NOMO-1 (cell line): Measurements from ENCODE around the gene RELCH.
A peak's percentile ranks its signal among the peaks of the same experiment; 100 is the strongest.

ENCODE experiments used
- DNase-seq, 2 experiments: peaks; one replicate each; lab custom pipeline; 2025; ENCODE audit not compliant: unreplicated experiment in 2 of 2; lab: John Stamatoyannopoulos, UW

The RELCH gene

DNA sequence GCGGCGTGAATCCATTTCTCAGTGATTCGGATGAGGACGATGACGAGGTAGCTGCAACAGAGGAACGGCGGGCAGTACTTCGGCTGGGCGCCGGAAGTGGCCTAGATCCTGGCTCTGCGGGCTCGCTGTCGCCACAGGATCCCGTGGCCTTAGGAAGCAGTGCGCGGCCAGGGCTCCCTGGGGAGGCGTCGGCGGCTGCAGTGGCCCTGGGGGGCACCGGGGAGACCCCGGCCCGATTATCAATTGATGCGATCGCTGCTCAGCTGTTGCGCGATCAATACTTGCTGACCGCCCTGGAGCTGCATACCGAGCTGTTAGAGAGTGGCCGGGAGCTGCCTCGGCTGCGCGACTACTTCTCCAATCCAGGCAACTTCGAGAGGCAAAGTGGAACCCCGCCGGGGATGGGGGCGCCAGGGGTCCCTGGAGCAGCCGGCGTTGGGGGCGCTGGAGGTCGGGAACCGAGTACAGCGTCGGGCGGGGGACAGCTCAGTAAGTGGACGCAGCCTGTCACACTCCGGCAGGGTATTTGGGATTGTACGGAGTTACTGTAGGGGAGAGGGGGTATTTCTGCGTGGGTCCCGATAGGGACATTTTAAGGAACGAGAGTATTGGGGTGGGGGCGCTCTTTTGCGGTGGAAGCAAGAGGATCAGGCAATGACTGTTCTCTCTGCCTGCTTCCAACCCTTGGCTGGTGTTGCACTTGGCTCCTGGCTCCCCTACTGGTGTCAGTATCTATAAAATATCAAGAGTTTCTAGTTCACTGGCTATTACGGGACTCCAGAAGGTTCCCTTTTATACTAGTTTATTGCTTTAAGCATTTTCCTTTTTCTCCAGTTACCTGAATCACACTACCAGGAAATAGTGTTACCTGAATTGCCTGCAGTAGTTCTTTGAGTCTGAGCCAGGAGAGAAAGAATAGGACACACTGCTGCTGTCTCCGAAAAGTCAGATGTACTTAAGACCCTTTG lies 772 bp downstream of the RELCH start:
- DNase-seq: peak; percentile 39 to 52

DNA sequence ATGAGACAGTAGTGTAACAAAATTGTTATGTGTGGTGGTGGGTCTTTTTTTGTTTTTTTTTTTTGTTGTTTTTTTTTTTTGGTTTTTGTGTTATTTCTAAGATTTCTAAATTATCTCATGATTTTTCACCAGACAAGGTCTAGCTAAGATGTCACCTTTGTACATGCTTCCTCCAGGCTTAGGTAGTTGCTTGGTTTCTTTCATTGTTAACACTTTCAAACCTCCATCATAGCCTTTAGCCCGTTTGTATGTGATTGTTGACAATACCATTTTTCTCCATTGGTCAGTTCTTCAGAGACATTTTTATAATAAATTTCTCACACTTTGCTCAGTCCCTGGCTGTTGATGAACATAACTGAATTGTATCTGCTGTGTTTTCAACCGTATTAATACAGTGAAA lies 2.2 kb downstream of the RELCH start:
- no peak for DNase-seq

DNA sequence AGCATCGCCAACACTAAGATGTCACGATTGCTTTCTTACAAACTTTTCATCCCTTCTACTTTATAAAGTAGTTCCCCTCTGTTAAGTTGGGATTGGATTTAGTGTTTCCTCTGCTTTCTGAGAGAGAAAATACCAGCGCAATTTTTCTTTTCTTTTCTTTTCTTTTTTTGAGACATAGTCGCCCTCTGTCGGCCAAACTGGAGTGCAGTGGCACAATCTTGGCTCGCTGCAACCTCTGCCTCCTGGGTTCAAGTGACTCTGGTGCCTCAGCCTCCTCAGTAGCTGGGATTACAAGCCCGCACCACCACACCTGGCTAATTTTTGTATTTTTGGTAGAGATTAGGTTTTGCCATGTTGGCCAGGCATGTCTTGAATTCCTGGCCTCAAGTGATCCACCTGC lies 9.0 kb downstream of the RELCH start:
- no peak for DNase-seq

DNA sequence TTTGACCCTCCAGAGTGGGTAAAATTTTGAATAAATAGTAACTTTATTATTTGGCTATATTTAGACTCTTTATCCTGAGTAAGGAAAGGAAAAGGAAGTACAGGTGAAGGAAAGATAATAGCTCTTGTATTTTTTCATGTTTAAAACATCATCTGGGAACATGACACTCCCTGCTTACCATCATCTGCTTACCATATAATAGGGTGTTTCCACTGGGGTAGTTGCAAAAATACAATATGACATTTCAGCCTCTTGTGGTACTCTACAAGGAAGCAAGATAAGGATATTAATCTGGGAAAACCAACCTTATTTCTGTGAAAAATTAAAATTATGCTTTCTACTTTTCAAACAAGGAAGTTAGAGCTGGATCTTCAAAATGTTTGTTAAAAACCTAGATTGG lies 9.9 kb downstream of the RELCH start:
- DNase-seq: no peak

DNA sequence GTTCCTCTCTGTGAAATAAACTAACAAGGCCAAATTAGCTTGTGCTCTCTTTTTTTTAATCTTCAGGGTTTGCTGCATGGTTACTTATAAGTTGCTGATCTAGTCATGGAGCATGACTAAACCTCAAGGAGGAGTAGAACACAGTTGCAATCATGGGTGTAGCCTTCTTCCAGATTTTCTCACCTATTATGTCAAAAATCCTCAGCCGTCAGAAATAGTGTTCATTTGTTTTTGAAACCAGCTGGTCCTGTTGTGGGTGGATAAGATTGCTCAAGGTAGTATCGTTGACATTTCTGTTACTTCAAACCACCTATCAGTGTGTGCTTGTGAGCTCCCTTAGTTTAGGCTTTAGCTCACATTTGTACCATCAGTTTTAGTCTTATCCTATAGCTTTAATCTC lies 11.2 kb downstream of the RELCH start:
- DNase-seq: no peak

DNA sequence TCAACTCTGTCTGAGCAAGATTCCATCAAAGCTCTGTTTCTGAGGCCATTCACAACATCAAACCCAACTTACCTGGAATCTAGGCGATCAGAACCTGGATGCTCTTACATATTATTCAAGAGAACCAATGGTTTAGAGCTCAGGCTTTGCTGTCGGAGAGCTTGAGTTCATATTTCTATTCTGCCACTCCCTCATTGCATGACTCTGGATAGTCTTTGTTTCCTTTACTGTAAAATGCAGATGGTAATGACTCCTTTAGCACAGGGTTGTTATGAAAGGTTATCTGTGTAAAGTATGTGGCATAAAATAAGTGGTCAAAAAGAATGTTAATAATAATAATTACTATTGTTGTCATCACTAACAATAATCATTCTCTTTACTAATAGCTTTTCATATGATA lies 12.6 kb downstream of the RELCH start:
- DNase-seq: no peak

DNA sequence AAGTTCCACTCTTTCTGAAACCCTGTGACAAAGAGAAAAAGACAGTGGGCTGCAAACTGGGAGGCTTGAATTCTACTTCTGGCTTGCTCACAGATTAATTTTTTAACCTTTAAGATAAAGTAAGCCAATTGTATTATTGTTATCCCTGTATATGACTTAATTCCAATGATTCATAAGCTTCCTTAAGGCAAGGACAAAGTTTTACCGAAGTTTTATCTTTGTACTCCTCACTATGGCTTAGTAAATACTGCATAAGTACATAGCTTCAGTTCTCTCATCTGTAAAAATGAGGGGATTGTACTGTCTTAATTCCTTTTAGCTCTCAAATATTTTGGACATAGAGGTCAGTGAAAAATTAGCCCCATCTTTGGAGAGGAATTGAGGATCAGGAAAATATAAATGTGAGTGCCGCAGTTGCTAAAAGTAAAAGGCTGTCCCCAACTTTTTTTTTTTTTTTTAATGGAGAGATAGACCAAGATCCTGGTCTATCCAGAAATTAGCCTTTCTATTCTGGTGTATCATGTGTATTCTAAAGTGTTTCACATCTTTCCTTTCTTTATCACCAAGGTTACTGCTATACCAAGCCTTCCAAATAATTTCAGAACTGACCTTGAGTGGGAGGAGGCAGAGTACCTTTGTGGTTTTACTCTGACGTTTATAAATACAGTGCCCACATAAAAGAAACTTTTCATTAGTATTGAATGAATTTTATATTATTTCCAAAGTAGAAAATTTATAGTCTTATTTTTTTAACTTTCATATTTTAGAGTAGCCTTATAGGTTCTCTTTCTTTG lies 13.3 kb downstream of the RELCH start:
- no peak for DNase-seq

DNA sequence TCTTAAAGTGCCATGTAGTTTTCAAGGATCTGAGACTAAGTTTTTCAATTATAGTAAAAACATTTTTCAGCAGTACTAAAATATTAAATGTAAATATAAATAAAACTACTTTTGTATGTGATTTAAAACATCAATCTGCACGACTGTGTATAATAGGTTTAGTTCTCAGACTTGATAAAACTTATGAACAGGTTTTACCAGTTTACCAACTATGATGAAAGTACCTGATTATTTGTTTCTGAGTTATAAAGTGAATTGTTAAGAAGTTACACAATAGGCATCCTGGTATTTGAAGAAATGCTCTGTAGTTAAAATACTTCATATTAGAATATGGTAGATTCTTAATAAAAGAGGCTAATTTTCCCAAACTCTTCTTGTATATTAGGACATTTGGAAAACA lies 14.8 kb downstream of the RELCH start:
- no peak for DNase-seq

DNA sequence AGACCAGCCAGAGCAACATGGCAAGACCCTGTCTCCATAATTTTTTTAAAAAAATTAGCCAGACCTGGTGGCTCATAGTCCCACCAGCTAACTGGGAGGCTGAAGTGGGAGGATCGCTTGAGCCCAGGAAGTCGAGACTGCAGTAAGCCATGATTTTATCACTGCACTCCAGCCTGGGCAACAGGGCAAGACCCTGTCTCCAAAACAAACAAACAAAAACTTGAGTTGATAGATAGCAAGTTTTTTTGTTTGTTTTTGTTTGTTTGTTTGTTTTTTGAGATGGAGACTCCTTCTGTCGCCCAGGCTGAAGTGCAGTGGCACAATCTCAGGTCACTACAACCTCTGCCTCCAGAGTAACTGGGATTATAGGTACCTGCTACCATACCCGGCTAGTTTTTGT lies 18.8 kb downstream of the RELCH start:
- no peak for DNase-seq

DNA sequence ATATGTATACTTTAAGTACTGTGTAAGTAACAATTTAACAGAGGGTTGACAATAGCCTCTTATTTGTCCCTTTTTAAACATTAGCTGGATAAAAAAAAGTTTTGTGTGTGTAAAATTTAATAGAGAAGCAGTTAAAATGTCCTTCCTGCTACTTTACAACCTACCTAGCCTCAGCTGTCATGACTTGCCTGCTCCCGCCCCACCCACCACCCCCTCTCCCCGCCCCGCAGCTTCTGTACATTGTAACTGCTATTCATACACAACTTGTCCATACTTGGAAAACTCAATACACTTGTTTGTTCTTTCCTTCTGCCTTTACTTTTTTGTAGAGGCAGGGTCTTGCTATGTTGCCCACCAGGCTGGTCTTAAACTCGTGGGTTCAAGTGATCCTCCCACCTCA lies 19.5 kb downstream of the RELCH start:
- no peak for DNase-seq

DNA sequence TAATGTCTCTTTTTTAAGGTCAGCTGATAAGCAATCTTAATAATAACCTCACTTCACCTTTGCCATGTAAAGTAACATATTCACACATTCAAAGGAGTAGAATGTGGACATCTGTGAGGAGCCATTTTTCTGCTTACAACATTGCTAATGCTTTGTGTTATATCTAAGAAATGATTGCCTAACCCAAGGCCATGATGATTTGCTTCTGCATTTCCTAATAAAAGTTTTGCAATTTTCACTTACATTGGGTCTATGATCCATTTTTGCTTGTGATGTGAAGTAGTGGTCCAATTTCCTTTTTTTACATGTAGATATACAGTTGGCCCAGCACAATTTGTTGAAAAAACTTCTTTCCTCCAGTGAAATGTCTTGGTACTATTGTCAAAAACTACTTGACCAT lies 22.0 kb downstream of the RELCH start:
- peak; percentile 22 to 55 for DNase-seq

DNA sequence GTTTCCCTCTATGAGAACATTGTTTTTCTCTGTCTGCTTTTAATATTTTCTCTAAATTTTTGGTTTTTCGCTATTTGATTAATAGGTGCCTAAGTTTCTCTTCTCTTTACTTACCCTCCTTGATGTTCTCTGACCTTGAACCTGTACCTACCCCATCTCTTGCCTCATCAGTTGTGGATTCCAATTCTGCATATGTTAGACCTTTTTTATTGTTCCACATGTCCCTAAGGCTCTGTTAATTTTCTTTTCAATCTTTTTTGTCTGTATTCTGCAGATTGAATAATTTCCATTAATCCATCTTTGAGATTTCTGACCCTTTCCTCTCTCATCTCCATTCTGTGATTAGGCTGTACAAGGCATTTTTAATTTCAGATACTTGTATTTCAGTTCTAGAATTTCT lies 23.1 kb downstream of the RELCH start:
- DNase-seq: no peak

DNA sequence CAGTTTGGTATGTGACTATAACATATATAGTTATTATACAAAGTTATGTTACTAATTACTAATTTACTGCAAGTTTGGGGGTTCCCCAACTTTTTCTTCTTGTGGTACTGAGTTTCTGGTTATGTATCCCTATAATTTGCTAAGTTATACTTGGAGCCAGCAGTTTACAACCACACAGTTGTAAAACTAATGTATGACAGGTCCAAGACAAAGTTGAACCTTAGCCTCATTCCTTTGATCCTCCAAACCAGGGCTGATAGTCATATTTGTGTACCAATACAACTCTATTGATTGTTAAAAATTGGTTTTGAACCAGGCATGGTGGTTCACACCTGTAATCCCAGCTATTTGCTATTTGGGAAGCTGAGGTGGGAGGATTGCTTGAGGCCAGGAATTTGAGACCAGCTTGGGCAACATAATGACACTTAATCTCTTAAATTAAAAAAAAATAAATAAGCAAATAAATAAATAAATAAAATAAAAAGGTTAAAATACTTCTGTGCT lies 24.3 kb downstream of the RELCH start:
- no peak for DNase-seq

DNA sequence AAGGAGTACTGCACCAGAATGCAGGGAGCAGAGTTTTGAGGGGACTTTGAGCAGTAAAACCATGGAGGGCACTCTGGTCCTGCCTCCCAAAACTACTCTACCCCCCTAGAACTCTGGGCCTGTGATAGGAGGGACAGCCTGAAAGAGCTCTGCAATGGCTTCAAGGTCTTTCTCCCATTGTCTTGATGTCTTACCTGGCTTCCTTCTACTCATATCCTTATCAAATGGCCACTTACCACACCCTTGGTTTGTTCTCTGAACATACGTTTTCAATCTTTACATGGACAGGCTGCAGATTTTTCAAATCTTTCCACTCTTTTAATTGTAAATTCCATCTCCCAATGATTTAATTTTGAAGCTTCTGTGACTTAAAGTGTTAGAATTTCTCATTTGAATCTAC lies 27.7 kb downstream of the RELCH start:
- DNase-seq: no peak

DNA sequence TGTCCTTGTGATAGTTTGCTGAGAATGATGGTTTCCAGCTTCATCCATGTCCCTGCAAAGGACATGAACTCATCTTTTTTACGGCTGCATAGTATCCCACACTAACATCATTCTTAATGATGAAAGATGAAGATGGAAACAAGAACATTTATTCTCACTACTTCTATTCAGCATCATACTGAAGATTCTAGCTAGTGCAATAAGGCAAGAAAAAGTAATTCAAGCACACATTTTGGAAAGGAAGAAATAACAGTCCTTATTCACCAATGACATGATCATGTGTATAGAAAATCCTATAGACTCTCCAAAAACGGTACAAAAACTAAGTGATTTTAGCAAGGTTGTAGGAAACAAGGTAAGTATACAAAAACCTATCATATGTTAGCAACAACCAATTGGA lies 37.2 kb downstream of the RELCH start:
- no peak for DNase-seq

DNA sequence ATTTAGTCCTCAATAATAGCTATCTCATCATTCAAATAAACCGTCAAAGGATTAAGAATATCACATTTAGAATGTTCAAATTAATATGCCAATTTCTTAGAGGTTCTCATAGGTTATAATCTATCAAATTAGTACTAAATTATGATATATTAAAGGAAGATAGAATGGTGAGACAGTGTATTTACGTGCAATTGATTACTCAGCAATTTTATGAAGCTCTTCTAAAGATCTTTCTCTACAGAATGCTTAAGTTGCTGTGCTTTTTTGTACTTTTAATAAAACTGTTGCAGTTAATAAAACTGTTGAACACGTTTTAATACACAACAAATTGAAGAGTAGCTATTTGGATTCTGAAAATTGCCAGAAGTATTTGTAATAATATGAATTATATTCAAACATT lies 39.0 kb downstream of the RELCH start:
- DNase-seq: no peak

DNA sequence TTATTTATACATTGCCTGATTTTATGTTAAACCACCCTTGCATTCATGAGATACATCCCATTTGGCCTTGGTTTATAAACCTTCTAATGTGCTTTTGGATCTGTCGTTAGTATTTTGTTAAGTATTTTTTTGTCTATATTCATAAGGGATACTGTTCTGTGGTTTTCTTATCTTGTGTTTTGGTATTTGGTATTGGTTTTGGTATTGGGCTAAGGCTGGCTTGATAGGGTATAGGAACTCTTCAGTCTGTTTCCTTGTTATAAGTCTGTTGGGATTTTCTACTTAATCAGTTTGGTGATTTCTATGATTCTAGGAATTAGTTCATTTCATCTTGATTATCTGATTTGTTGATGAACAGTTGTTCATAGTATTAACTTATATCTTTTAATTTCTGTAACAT lies 49.2 kb downstream of the RELCH start:
- no peak for DNase-seq

DNA sequence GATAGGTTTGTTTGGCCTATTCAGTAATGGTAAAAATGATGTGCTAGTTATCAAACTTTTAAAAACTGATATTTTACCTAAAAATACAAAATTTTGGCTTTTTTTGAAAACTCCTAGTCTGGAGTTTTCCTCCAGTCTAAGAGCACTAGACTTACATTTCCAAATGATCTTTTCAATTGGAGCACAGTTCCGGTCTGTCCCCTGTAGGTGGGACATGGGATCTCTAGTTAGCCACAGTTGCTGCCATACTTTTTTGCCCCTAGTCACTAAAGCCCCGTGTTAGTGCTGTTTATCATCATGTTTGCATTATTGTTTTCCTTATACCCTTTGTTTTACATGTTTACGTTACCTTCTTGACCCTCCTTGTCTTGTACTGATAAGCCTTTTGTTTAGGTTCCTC lies 52.4 kb downstream of the RELCH start:
- no peak for DNase-seq

DNA sequence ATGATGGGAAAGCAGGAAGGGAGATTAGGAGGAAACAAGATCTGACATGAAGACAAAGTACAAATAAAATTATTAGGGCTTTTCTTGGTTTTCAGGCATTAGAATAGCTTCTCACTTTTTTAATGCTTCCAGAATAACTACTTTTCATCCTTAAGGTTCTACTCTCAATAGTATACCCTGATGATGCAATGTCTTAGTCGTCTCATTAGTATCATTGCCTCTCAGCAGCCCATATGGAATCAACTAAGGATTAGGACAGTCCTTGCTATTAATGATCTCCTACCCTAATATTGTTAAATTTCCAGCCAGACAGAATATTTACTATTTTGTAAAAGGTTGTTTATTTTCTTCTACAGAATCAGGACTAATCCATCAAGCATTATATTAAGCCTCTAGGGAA lies 55.9 kb downstream of the RELCH start:
- DNase-seq: no peak

DNA sequence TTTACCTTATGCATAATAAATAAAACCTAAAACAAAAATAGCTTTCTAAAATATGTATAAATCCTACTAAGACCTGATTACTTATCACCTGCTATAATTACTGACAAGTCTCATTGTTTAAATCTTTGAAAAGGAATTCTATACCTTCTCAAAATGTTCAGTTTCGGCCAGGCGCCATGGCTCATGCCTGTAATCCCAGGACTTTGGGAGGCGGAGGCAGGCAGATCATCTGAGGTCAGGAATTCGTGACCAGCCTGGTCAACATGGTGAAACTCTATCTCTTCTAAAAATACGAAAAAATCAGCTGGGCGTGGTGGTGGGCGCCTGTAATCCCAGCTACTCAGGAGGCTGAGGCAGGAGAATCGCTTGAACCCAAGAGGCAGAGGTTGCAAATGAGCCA lies 58.1 kb downstream of the RELCH start:
- no peak for DNase-seq

DNA sequence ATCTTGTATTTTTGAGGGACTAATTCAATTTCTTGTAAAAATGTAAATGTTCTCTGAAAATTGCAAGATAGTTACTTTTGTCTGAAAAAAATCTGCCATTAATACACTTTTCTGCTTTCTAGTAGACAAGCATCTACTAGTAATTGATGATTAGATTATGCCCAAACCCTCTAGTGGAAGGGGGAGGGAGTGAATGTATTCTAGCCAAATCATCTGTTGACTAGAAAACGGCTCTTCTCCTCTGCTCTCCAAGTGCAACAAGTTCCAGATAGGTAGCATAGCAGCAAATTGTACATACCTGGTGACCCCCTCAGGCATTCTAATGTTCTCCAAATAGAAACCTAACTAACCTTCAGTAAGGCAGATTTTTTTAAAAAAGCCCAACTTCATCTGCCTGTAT lies 58.6 kb downstream of the RELCH start:
- no peak for DNase-seq

DNA sequence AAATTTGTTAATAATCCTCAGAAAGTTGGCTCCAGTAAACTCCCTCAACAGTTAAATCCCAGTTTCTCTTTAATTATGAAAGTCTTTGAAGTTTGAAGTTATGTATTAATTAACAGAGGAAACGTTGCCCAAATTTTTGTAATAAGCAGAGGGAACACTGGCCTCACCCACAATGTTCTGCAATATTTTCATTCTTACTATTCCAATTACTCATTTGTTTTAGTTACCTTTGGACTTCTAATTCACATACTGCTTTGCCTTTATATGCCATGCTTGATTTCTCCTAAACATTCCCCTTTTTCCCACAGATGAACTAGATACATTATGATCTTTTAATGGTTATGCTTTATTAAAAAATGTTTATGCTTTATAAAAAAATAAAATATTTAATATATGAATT lies 61.3 kb downstream of the RELCH start:
- no peak for DNase-seq
